Measurements from ENCODE around the gene TAB2.
"Not testable (repeated sequence)": the region's sequence is repeated elsewhere in the genome, so short reads cannot be mapped to it uniquely, and the experiment has no call there.

The TAB2 gene

GRCh38 chr6:149441740-149442139 lies 124.2 kb downstream of the TAB2 start:
- H3K27ac ChIP-seq (ENCODE audit: low read depth, low read length), result no peak overlapping the region
- no peak overlapping the region for H2BK12ac ChIP-seq (ENCODE audit: low read length)
- no peak overlapping the region for H2BK120ac ChIP-seq (ENCODE audit: insufficient read depth, low read length, poor library complexity)
- H3K18ac ChIP-seq (ENCODE audit: low read length), result no peak overlapping the region
- no peak overlapping the region for H3K4me3 ChIP-seq (ENCODE audit: low read depth, low read length)
- H3K79me1 ChIP-seq (ENCODE audit: low read length), result no peaks in the 10 kb centered on the region
- no peak overlapping the region for H4K12ac ChIP-seq (ENCODE audit: low read depth, low read length)
- no peak overlapping the region for H3K14ac ChIP-seq (ENCODE audit: low read length)
- DNase-seq, result no peak
- no peak overlapping the region for H4K8ac ChIP-seq (ENCODE audit: low read depth, low read length)
- no peak overlapping the region for H2BK5ac ChIP-seq (ENCODE audit: low read depth, low read length, poor library complexity)
- peaks cover 4% of the 10 kb centered on the region for H3K9me3 ChIP-seq (ENCODE audit: insufficient read depth, low read depth, low read length)
- no peak overlapping the region for H2AFZ ChIP-seq (ENCODE audit: insufficient read depth, low read length, poor library complexity)
- H3K23ac ChIP-seq (ENCODE audit: low read length), result no peak overlapping the region
- H3K27me3 ChIP-seq (ENCODE audit: insufficient read depth, low read length), result no peaks in the 10 kb centered on the region
- H3K79me2 ChIP-seq (ENCODE audit: control insufficient read depth, insufficient read depth, low read length, poor library complexity), result no peaks in the 10 kb centered on the region
- no peak overlapping the region for H3K9ac ChIP-seq (ENCODE audit: low read length)
- H3K4ac ChIP-seq (ENCODE audit: low read depth, low read length), result no peak overlapping the region
- H2AK5ac ChIP-seq (ENCODE audit: low read length), result no peak overlapping the region
- no CpG with 5 or more reads among the region's 9 CpGs for WGBS (ENCODE audit: extremely low coverage, insufficient coverage, insufficient read length)
- H3K36me3 ChIP-seq (ENCODE audit: control insufficient read depth in 1 of 2, insufficient read depth in 2 of 2, low read length in 2 of 2), result no peaks in the 10 kb centered on the region
- peaks cover 2 to 5% of the 10 kb centered on the region in 2 experiments for H3K4me1 ChIP-seq (ENCODE audit: control insufficient read depth in 1 of 2, insufficient read depth in 2 of 2, low read length in 2 of 2)
- H4K91ac ChIP-seq (ENCODE audit: low read depth, low read length), result no peak overlapping the region
- H3K4me2 ChIP-seq (ENCODE audit: low read length), result no peak overlapping the region

- WGBS (ENCODE audit: extremely low coverage, insufficient coverage, insufficient read length), result no CpG with 5 or more reads among the region's 8 CpGs
- no peak overlapping the region for H2AK5ac ChIP-seq (ENCODE audit: low read length)
Observed at GRCh38 chr6:149443411-149444181, 126.1 kb downstream of the TAB2 start.

GRCh38 chr6:149444360-149445094 lies 127.0 kb downstream of the TAB2 start:
- H4K12ac ChIP-seq (ENCODE audit: low read depth, low read length); H2AFZ ChIP-seq (ENCODE audit: insufficient read depth, low read length, poor library complexity); H3K9ac ChIP-seq (ENCODE audit: low read length); H3K23ac ChIP-seq (ENCODE audit: low read length); H2BK12ac ChIP-seq (ENCODE audit: low read length); DNase-seq; H3K27me3 ChIP-seq (ENCODE audit: insufficient read depth, low read length); H3K4me3 ChIP-seq (ENCODE audit: low read depth, low read length); H3K79me1 ChIP-seq (ENCODE audit: low read length); H3K4me1 ChIP-seq (ENCODE audit: control insufficient read depth in 1 of 2, insufficient read depth in 2 of 2, low read length in 2 of 2); H2BK5ac ChIP-seq (ENCODE audit: low read depth, low read length, poor library complexity); H2BK120ac ChIP-seq (ENCODE audit: insufficient read depth, low read length, poor library complexity); H3K27ac ChIP-seq (ENCODE audit: low read depth, low read length); H3K4ac ChIP-seq (ENCODE audit: low read depth, low read length); H4K91ac ChIP-seq (ENCODE audit: low read depth, low read length); H3K79me2 ChIP-seq (ENCODE audit: control insufficient read depth, insufficient read depth, low read length, poor library complexity); H2AK5ac ChIP-seq (ENCODE audit: low read length); H3K36me3 ChIP-seq (ENCODE audit: control insufficient read depth in 1 of 2, insufficient read depth in 2 of 2, low read length in 2 of 2); H3K9me3 ChIP-seq (ENCODE audit: insufficient read depth, low read depth, low read length); H3K18ac ChIP-seq (ENCODE audit: low read length); H4K8ac ChIP-seq (ENCODE audit: low read depth, low read length); H3K14ac ChIP-seq (ENCODE audit: low read length); H3K4me2 ChIP-seq (ENCODE audit: low read length): not testable (repeated sequence)
- no CpG with 5 or more reads among the region's 3 CpGs for WGBS (ENCODE audit: extremely low coverage, insufficient coverage, insufficient read length)

More at GRCh38 chr6:149443411-149444181, 126.1 kb downstream of the TAB2 start:
- Histone ChIP-seq H4K12ac (ENCODE audit: low read depth, low read length) (no peak overlapping the region), H3K27ac (ENCODE audit: low read depth, low read length) (no peak overlapping the region), H2AFZ (ENCODE audit: insufficient read depth, low read length, poor library complexity) (no peak overlapping the region), H3K23ac (ENCODE audit: low read length) (no peak overlapping the region), H2BK120ac (ENCODE audit: insufficient read depth, low read length, poor library complexity) (no peak overlapping the region), H3K4me1 (ENCODE audit: control insufficient read depth in 1 of 2, insufficient read depth in 2 of 2, low read length in 2 of 2) (peaks cover 2 to 5% of the 10 kb centered on the region in 2 experiments), H3K79me1 (ENCODE audit: low read length) (no peaks in the 10 kb centered on the region), H2BK12ac (ENCODE audit: low read length) (no peak overlapping the region), H3K18ac (ENCODE audit: low read length) (no peak overlapping the region), H3K4me3 (ENCODE audit: low read depth, low read length) (no peak overlapping the region), H3K14ac (ENCODE audit: low read length) (no peak overlapping the region), H3K4ac (ENCODE audit: low read depth, low read length) (no peak overlapping the region), H3K4me2 (ENCODE audit: low read length) (no peak overlapping the region), H2BK5ac (ENCODE audit: low read depth, low read length, poor library complexity) (no peak overlapping the region), H3K36me3 (ENCODE audit: control insufficient read depth in 1 of 2, insufficient read depth in 2 of 2, low read length in 2 of 2) (no peaks in the 10 kb centered on the region), H4K91ac (ENCODE audit: low read depth, low read length) (no peak overlapping the region), H3K9me3 (ENCODE audit: insufficient read depth, low read depth, low read length) (peaks cover 4% of the 10 kb centered on the region), H4K8ac (ENCODE audit: low read depth, low read length) (no peak overlapping the region), H3K27me3 (ENCODE audit: insufficient read depth, low read length) (no peaks in the 10 kb centered on the region), H3K79me2 (ENCODE audit: control insufficient read depth, insufficient read depth, low read length, poor library complexity) (no peaks in the 10 kb centered on the region), H3K9ac (ENCODE audit: low read length) (no peak overlapping the region)
- no peak for DNase-seq

- H3K27me3 ChIP-seq (ENCODE audit: insufficient read depth, low read length), result peaks cover under 1% of the 10 kb centered on the region
- H3K4ac ChIP-seq (ENCODE audit: low read depth, low read length), result no peak overlapping the region
- H3K36me3 ChIP-seq (ENCODE audit: control insufficient read depth in 1 of 2, insufficient read depth in 2 of 2, low read length in 2 of 2), result no peaks in the 10 kb centered on the region
- H2BK5ac ChIP-seq (ENCODE audit: low read depth, low read length, poor library complexity), result no peak overlapping the region
- no peak overlapping the region for H4K91ac ChIP-seq (ENCODE audit: low read depth, low read length)
- no peaks in the 10 kb centered on the region for H3K79me1 ChIP-seq (ENCODE audit: low read length)
- WGBS (ENCODE audit: extremely low coverage, insufficient coverage, insufficient read length), result no CpG with 5 or more reads among the region's 6 CpGs
- H3K9me3 ChIP-seq (ENCODE audit: insufficient read depth, low read depth, low read length), result peaks cover 4% of the 10 kb centered on the region
- H2BK12ac ChIP-seq (ENCODE audit: low read length), result no peak overlapping the region
- H3K4me2 ChIP-seq (ENCODE audit: low read length), result no peak overlapping the region
- H2AFZ ChIP-seq (ENCODE audit: insufficient read depth, low read length, poor library complexity), result no peak overlapping the region
- no peak overlapping the region for H2AK5ac ChIP-seq (ENCODE audit: low read length)
- no peak overlapping the region for H4K12ac ChIP-seq (ENCODE audit: low read depth, low read length)
- no peak overlapping the region for H3K18ac ChIP-seq (ENCODE audit: low read length)
- no peak for DNase-seq
- no peak overlapping the region for H2BK120ac ChIP-seq (ENCODE audit: insufficient read depth, low read length, poor library complexity)
- no peak overlapping the region for H3K23ac ChIP-seq (ENCODE audit: low read length)
- no peaks in the 10 kb centered on the region for H3K79me2 ChIP-seq (ENCODE audit: control insufficient read depth, insufficient read depth, low read length, poor library complexity)
- no peak overlapping the region for H4K8ac ChIP-seq (ENCODE audit: low read depth, low read length)
- no peak overlapping the region for H3K9ac ChIP-seq (ENCODE audit: low read length)
- no peak overlapping the region for H3K14ac ChIP-seq (ENCODE audit: low read length)
- no peak overlapping the region for H3K27ac ChIP-seq (ENCODE audit: low read depth, low read length)
- peaks cover 2 to 5% of the 10 kb centered on the region in 2 experiments for H3K4me1 ChIP-seq (ENCODE audit: control insufficient read depth in 1 of 2, insufficient read depth in 2 of 2, low read length in 2 of 2)
- H3K4me3 ChIP-seq (ENCODE audit: low read depth, low read length), result no peak overlapping the region
Observed at GRCh38 chr6:149445095-149445466, 127.6 kb downstream of the TAB2 start.

Measured in trophoblast cell (in vitro differentiated cells and primary cell).